ENCODE measurements around the gene TUBB6.

Gene TUBB6

DNA sequence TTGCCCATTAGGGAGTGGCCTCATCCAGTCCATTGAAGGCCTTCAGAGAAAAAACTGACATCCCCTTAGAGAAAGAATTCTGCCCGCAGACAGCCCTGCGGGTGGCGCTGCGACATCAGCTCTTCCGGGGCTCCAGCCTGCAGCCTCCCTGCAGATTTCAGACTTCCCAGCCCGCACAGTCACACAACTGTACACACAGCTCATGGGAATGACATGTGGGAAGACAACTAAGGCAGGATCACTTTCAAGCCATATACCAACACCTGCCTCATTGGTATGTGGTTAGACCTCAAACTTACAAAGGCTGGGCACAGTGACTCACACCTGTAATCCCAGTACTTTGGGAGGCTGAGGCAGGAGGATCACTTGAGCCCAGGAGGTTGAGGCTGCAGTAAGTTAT, 24.8 kb upstream of the TUBB6 start:
- no peak overlapping the region for H3K4me3 ChIP-seq (replicated peaks in 1 of 2; ENCODE audit: low read depth in 2 of 2, low read length in 2 of 2)
- peak; percentile 36 to 62 for DNase-seq (ENCODE audit: low read depth in 2 of 2)
- TF ChIP-seq, protein P1, sequence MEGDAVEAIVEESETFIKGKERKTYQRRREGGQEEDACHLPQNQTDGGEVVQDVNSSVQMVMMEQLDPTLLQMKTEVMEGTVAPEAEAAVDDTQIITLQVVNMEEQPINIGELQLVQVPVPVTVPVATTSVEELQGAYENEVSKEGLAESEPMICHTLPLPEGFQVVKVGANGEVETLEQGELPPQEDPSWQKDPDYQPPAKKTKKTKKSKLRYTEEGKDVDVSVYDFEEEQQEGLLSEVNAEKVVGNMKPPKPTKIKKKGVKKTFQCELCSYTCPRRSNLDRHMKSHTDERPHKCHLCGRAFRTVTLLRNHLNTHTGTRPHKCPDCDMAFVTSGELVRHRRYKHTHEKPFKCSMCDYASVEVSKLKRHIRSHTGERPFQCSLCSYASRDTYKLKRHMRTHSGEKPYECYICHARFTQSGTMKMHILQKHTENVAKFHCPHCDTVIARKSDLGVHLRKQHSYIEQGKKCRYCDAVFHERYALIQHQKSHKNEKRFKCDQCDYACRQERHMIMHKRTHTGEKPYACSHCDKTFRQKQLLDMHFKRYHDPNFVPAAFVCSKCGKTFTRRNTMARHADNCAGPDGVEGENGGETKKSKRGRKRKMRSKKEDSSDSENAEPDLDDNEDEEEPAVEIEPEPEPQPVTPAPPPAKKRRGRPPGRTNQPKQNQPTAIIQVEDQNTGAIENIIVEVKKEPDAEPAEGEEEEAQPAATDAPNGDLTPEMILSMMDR (IDR thresholded peaks at IDR 0.05; ENCODE audit: low read depth, low read length) = peak; percentile 16

DNA sequence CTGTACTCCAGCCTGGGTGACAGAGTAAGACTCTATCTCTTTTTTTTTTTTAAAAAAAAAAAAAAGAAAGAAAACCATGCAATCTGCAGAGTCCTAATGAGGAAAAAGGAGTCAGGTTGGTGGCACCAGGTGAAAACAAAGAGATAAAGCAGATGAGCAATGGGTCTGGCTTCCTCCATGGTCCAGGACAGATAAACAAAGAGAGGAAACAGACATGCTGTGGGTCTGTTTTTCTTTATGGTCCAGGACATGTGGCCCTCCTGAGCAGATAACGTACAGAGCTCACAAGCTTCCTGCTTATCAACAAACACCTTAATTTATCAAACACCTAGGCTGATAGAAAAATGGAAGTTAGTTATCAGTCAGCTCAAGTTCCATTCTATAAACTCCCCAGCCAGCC, 24.4 kb upstream of the TUBB6 start:
- no peak overlapping the region for H3K4me3 ChIP-seq (replicated peaks in 1 of 2; ENCODE audit: low read depth in 2 of 2, low read length in 2 of 2)
- DNase-seq (ENCODE audit: low read depth in 2 of 2) = no peak
- TF ChIP-seq, protein P1 (IDR thresholded peaks at IDR 0.05; ENCODE audit: low read depth, low read length) = no peak

DNA sequence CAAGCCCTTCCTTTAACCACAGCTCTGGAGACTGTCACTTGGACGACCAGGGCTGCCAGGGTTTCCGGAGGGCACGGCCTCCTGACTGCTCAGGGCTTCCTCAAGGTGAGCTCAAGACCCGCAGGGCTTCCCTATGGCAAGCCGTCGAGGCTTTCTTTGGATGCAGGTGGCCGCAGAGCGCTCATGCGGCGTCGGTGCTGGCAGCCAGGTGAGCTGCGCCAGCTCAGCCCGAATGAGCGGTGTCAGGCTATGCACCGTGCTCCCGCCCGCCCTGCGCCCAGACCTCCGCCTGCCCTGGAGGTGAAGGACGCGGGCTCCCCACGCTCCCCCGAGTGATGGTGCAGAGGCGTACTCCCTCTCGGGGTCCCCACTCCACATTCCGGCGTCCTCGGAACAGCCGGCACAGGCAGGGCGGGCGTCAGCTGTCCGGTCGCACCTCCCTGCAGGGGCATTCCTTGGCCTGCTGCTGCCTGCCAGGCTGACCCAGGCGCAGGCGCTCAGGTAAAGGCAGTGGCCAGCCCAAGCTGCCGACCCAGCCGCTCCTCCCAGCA, 20.8 kb upstream of the TUBB6 start:
- peak overlapping the region; percentile 51 to 53 for H3K4me3 ChIP-seq (replicated peaks in 1 of 2; ENCODE audit: low read depth in 2 of 2, low read length in 2 of 2)

DNA sequence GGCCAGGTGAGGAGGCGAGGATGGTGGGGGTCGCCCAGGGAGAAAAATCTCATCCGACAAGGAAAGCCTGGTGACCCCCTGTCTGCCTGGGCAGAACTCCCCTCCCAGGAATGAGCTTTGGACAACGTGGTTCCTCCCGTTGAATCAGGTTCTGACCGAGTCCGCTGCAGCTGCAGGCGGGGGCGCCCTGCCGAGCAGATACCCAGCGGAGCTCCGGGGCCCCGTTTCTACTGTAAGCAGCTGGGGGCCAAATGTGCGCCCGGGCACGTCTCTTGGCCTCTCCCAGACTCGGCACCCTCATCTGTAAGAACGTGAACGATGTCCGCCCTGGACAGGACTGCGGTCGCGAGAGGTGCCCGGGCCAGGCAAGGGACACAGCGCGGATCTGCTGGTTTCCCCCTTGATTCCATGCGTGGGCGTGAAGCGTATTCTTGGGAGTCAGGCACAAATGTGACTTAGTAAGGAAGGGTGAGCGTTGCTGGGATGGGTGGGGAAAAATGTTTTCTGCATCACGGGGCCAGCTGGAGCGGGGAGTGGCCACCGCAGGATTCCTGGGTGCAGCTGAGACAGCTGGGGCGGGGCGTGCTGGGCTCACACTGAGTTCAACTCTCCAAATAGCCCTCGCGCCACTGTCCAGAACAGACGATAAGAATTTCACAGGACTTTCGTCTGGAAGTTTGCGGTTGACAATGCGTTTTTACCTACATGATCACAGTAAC, 20.2 kb upstream of the TUBB6 start:
- peak overlapping the region; percentile 51 to 53 for H3K4me3 ChIP-seq (replicated peaks in 1 of 2; ENCODE audit: low read depth in 2 of 2, low read length in 2 of 2)
- peak; percentile 81 to 93 for DNase-seq (ENCODE audit: low read depth in 2 of 2)

More for the DNA sequence above, 20.8 kb upstream of the TUBB6 start:
- no peak for DNase-seq (ENCODE audit: low read depth in 2 of 2)
- TF ChIP-seq, protein P1 (IDR thresholded peaks at IDR 0.05; ENCODE audit: low read depth, low read length) = no peak

DNA sequence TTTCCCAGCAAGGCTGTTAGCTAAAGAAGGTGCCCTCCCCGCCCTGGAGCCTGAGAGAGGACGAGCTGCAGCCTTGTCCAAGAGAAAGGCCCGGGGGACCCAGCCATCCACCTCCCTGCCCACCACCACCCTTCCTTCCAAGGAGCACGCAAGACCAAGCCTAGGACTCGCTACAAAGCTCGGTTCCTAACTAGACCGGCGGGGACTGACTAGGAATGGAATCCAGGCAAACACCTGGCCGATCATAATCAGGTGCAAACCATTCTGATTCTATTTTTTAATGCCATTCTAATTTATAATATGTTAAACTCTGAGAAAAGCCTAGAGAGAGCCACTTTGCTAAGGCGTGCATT, 19.7 kb upstream of the TUBB6 start:
- TF ChIP-seq, protein P1 (IDR thresholded peaks at IDR 0.05; ENCODE audit: low read depth, low read length) = no peak
- DNase-seq (ENCODE audit: low read depth in 2 of 2) = no peak
- peak overlapping the region; percentile 51 to 53 for H3K4me3 ChIP-seq (replicated peaks in 1 of 2; ENCODE audit: low read depth in 2 of 2, low read length in 2 of 2)

More for the DNA sequence above, 20.2 kb upstream of the TUBB6 start:
- TF ChIP-seq, protein P1 (IDR thresholded peaks at IDR 0.05; ENCODE audit: low read depth, low read length) = no peak

DNA sequence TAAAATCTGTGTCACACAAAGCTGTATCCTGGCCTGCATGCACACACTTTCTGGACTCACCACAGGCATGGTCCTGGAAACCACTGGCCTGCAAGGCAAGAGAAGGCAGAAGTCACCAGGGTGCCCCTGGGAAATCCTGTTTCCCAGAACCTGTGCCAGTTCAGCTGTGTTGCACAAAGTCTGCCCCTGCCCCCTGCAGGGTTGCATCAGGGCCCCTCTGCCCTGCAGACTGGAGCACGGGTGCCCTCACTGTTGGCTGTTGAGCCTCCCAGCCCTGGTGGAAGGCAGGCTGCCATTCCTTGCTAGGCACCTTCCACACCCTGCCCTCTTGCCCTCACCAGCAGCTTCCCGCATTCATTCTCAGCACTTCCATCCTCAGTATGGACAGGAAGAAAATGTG, 18.0 kb upstream of the TUBB6 start:
- H3K4me3 ChIP-seq (replicated peaks in 1 of 2; ENCODE audit: low read depth in 2 of 2, low read length in 2 of 2) = no peak overlapping the region
- no peak for DNase-seq (ENCODE audit: low read depth in 2 of 2)
- TF ChIP-seq, protein P1 (IDR thresholded peaks at IDR 0.05; ENCODE audit: low read depth, low read length) = no peak
